H1 (cell line): ENCODE measurements around the gene TMEM145. TPM values are rescaled to one million over a fixed set of nuclear protein-coding genes. Genes with fewer than 3 reads are reported as not detected.

Experiments used
- JUND ChIP-seq: IDR thresholded peaks from 2 replicates; pipeline ENCODE4 v1.6.1; 2011; ENCODE audit warnings: mild to moderate bottlenecking, improper control_type of control experiment, low read length
- polyA plus RNA-seq, 7 experiments: library from polyadenylated mRNA; depleted of rRNA in 3 of 7; stranded (reverse) in 5 of 7; unstranded in 2 of 7; fragments of >200 nt in 5 of 7; fragments of 200-250 nt in 2 of 7; gene quantifications; 1 replicate in 5 of 7; 2 replicates in 1 of 7; 4 replicates in 1 of 7; pipeline versions ENCODE4 v1.2.1 to v1.2.3, GENCODE V29; 2011 to 2013; ENCODE audit warnings: missing spikeins in 2 of 7, mixed read lengths in 2 of 7
- total RNA-seq: library from RNA; stranded (reverse); fragmentation: NEBNext Ultra II Directional; extraction: Animal tissue kit (Norgen Biotek cat#: 25700); gene quantifications from 2 replicates; pipeline ENCODE4 v1.2.1, GENCODE V29; 2021

The TMEM145 gene
- total and polyA plus RNA-seq, 2 of the 8 experiments (the other 6 are each of a cell fraction or from before 2014, with no cell fraction given): 2.3 to 4.7 TPM

GRCh38 chr19:42328106-42328505 is 15.0 kb downstream of the TMEM145 start (continued):
- TF ChIP-seq JUND: no peak
